Suprapubic skin (tissue), 4 donors: ENCODE measurements around the gene LMBR1. TPM values are rescaled to one million over a fixed set of nuclear protein-coding genes. Genes with fewer than 3 reads are reported as not detected.

Experiments used
- DNase-seq, 2 donors: peaks; one replicate each; pipeline ENCODE4 v3.0.0-alpha.2; 2019; ENCODE audit warnings: low spot score in 2 of 2
- H3K27ac ChIP-seq: fragments of 200-600 bp; sonication (generic); one replicate; pipeline ENCODE4 v1.5.1; 2019
- H3K27me3 ChIP-seq: fragments of 200-600 bp; sonication (generic); one replicate; pipeline ENCODE4 v1.5.1; 2019
- H3K36me3 ChIP-seq: fragments of 200-600 bp; sonication (generic); one replicate; pipeline ENCODE4 v1.5.1; 2019
- H3K4me1 ChIP-seq: fragments of 200-600 bp; sonication (generic); one replicate; pipeline ENCODE4 v1.5.1; 2019
- H3K4me3 ChIP-seq: fragments of 200-600 bp; sonication (generic); one replicate; pipeline ENCODE4 v1.5.1; 2019; ENCODE audit warnings: mild to moderate bottlenecking
- H3K9me3 ChIP-seq: fragments of 200-600 bp; sonication (generic); one replicate; pipeline ENCODE4 v1.5.1; 2019
- EP300 ChIP-seq: sonication (generic); formaldehyde crosslinking; IDR thresholded peaks from one replicate; pipeline ENCODE4 v1.6.1; 2017; ENCODE audit warnings: antibody characterized with exemption
- POLR2A ChIP-seq, 2 donors: fragments of 450-650 bp; IDR thresholded peaks; one replicate each; pipeline ENCODE4 v1.6.1; 2017; ENCODE audit warnings: antibody characterized with exemption in 2 of 2, mild to moderate bottlenecking in 2 of 2, moderate library complexity in 2 of 2
- POLR2AphosphoS5 ChIP-seq, 3 donors: sonication (generic); formaldehyde crosslinking; IDR thresholded peaks; one replicate each; pipeline ENCODE4 v1.6.1; 2017; ENCODE audit warnings: antibody characterized with exemption in 3 of 3
- WGBS: methylation state at CpG from one replicate; pipeline ENCODE4 v1.1.5; 2018; 5-methylcytosine and 5-hydroxymethylcytosine counted together
- total RNA-seq, 4 donors: library from RNA; depleted of rRNA; stranded (reverse); fragments of >200 nt; gene quantifications; one replicate each; pipeline ENCODE4 v1.1.0, GENCODE V29; 2016
- TF ChIP-seq, protein P1 (sequence below), 2 donors: fragments of 200-600 bp in 1 of 2; fragments of 450-650 bp in 1 of 2; sonication (generic) in 1 of 2; IDR thresholded peaks; one replicate each; pipeline ENCODE4 v1.5.1; 2016 to 2019; ENCODE audit warnings: antibody characterized with exemption in 2 of 2, mild to moderate bottlenecking in 1 of 2, moderate library complexity in 1 of 2

The LMBR1 gene
- total RNA-seq, 4 donors from 2014 or later: 48.7 to 104 (median 59.1) TPM

DNA sequence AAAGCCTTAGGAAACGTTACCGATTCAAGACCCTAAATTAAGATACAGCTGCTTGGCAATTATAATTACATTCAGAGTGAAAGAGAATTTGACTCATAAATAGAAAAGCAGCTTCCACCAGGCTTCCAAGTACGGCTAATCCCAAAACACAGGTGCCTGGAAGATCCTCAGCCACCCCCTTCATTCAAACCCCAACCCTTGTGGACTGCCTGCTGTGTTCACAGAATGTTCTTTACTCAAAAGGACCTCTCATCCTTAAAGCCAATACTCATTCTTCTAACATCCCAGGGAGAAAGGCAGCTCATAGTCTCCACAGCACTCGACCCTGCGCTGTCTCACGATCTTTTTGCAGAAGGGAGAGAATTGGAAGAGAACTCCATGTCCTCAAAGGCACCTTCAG is 219.5 kb downstream of the LMBR1 start:
- TF ChIP-seq POLR2AphosphoS5 (IDR thresholded peaks at IDR 0.05) (no peak), POLR2A (IDR thresholded peaks at IDR 0.05) (no peak), EP300 (no peak)
- TF ChIP-seq, protein P1, sequence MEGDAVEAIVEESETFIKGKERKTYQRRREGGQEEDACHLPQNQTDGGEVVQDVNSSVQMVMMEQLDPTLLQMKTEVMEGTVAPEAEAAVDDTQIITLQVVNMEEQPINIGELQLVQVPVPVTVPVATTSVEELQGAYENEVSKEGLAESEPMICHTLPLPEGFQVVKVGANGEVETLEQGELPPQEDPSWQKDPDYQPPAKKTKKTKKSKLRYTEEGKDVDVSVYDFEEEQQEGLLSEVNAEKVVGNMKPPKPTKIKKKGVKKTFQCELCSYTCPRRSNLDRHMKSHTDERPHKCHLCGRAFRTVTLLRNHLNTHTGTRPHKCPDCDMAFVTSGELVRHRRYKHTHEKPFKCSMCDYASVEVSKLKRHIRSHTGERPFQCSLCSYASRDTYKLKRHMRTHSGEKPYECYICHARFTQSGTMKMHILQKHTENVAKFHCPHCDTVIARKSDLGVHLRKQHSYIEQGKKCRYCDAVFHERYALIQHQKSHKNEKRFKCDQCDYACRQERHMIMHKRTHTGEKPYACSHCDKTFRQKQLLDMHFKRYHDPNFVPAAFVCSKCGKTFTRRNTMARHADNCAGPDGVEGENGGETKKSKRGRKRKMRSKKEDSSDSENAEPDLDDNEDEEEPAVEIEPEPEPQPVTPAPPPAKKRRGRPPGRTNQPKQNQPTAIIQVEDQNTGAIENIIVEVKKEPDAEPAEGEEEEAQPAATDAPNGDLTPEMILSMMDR (IDR thresholded peaks at IDR 0.05): no peak
- DNase-seq: no peak
- H3K9me3 ChIP-seq: no peaks in the 10 kb centered on the region
- peaks cover 53% of the 10 kb centered on the region for H3K36me3 ChIP-seq
- no peak overlapping the region for H3K4me3 ChIP-seq
- no peaks in the 10 kb centered on the region for H3K27me3 ChIP-seq
- WGBS: 94% methylated on average over 6 of the region's 6 CpGs
- no peaks in the 10 kb centered on the region for H3K4me1 ChIP-seq
- H3K27ac ChIP-seq: no peak overlapping the region

DNA sequence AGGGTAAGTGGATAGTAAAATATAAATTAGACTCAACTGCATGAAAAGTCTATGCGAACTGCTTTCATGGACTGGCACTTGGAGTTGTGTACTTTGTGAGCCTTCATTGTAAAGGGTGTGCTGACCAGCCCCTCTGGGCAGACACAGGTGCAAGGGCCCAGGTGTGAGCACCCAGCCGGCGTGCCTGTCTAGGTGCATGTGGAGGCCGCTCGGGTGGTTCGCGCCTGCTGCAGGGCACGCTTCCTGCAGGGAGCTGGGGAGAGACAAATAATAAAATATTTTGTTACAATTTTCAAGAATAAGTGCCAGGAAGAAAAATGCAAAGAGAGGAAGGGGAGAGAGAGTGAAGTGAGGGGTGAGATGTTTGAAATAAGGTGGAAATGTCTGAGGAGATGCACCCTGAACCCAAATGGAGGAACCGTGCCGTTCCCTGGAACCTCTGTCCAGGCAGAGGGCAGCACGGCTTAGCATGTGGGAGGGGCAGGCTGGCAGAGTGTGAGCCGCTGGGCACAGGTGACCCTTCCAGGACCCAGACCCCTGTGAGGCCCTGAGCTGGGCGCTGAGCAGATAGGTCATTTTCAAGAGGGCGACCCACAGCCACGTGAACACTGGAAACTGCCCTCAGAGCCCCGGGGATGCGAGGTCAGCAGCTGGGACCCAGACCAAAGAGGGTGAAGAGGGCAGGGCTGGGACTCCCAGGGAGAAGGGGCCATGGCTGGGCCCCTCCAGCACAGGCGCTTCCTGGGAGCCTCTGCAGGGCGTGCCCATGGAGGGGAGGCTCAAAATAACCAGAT is 223.8 kb downstream of the LMBR1 start:
- no peak overlapping the region for H3K4me3 ChIP-seq
- TF ChIP-seq POLR2AphosphoS5 (IDR thresholded peaks at IDR 0.05): no peak
- TF ChIP-seq POLR2A (IDR thresholded peaks at IDR 0.05): no peak
- TF ChIP-seq EP300: no peak
- TF ChIP-seq, protein P1 (IDR thresholded peaks at IDR 0.05): no peak
- no peaks in the 10 kb centered on the region for H3K27me3 ChIP-seq
- H3K27ac ChIP-seq: no peak overlapping the region
- no peaks in the 10 kb centered on the region for H3K4me1 ChIP-seq
- H3K36me3 ChIP-seq: peaks cover 18% of the 10 kb centered on the region
- H3K9me3 ChIP-seq: no peaks in the 10 kb centered on the region
- 94% methylated on average over 19 of the region's 19 CpGs for WGBS
- no peak for DNase-seq

DNA sequence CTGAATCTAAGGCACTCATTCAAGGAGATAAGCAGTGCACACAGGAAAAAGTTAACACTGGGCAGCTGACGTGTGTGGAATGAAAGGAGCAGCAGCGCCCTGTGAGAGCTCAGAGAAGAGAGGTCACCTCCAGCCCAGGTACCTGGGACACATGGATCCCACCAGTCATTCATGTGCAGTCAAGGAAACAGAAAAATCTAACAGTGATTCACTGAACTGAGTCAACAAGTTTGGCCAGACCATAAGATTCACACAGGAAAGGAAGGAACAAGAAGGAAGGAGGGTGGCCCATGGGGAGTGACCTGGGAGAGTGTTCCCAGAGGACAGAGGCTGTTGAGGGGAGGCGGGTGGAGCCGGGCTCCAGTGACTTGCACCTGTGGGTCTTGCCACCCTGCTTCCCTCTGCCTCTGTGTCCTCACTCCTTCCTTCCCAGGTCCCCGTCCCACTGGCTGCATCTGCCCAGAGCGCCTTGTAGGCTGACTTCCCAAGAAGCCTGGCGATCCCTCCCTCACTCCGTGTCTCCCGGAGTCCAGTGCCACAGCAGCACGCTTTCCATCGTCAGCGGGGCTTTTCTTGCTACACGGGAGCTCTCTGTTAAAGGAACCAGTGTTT is 224.7 kb downstream of the LMBR1 start:
- DNase-seq: no peak
- H3K4me3 ChIP-seq: no peak overlapping the region
- H3K27ac ChIP-seq: no peak overlapping the region
- H3K27me3 ChIP-seq: no peaks in the 10 kb centered on the region
- H3K36me3 ChIP-seq: peaks cover 18% of the 10 kb centered on the region
- TF ChIP-seq, protein P1 (IDR thresholded peaks at IDR 0.05): no peak
- no peak for TF ChIP-seq POLR2AphosphoS5 (IDR thresholded peaks at IDR 0.05)
- TF ChIP-seq EP300: no peak
- no peak for TF ChIP-seq POLR2A (IDR thresholded peaks at IDR 0.05)
- WGBS: 93% methylated on average over 13 of the region's 13 CpGs
- H3K4me1 ChIP-seq: no peaks in the 10 kb centered on the region
- H3K9me3 ChIP-seq: no peaks in the 10 kb centered on the region

DNA sequence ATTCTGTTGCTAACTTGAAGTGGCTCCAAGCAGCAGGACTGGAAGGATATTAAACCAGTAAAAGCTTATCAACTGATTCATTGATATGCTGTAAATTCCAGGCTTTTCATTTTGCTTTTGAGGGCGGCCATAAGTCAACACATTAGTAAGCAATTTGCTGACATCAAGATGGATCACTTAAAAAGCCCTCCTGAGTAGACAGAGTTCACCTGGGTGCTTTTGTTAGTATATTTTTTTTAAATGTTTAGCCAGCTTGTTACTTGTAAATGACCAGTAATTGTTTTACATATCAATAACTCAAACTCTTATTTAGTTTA is 225.9 kb downstream of the LMBR1 start:
- no peak overlapping the region for H3K4me3 ChIP-seq
- peaks cover 10% of the 10 kb centered on the region for H3K36me3 ChIP-seq
- no peaks in the 10 kb centered on the region for H3K9me3 ChIP-seq
- H3K27me3 ChIP-seq: no peaks in the 10 kb centered on the region
- 87% methylated on average over 1 of the region's 1 CpG for WGBS
- no peak for DNase-seq
- no peak overlapping the region for H3K27ac ChIP-seq
- no peak for TF ChIP-seq POLR2AphosphoS5 (IDR thresholded peaks at IDR 0.05)
- no peak for TF ChIP-seq POLR2A (IDR thresholded peaks at IDR 0.05)
- TF ChIP-seq EP300: no peak
- TF ChIP-seq, protein P1 (IDR thresholded peaks at IDR 0.05): no peak
- no peaks in the 10 kb centered on the region for H3K4me1 ChIP-seq

DNA sequence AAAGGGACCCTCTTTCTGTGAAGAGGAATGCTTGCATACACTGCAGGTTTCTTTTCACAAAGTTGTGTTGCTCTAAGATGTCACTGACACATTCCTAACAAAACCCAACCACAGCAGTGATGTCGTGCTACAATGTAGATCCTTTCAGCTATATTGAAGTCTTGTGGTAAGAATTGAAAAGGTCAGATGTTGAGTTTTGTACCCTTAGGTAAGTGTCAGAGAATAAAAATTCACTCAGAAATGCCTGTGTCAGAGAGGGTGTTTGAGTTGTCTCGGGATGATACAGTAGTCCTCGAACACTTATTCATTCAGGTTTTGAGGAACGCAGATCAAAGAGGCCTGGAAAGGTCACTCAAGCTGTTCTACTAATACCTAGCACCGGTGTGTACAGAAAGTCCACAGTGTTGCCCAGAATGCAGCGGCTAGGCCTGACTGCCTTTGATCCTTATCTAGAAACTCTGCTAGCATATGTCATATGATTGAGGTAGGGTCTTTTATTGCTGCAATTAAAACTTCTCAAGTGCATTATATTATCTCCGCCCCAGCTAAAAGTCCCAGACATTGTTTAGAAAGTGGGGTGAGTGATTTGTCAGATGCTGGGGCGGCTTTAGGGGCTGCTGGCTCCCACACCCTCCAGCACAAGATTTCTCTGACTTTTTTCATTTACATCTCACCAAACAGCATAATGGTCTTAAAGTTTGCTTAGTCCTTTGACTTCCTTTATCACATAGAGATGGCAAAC is 226.4 kb downstream of the LMBR1 start:
- DNase-seq: no peak
- Histone ChIP-seq H3K27me3 (no peaks in the 10 kb centered on the region), H3K36me3 (peaks cover 10% of the 10 kb centered on the region), H3K27ac (no peak overlapping the region), H3K4me3 (no peak overlapping the region), H3K4me1 (no peaks in the 10 kb centered on the region), H3K9me3 (no peaks in the 10 kb centered on the region)
- TF ChIP-seq, protein P1 (IDR thresholded peaks at IDR 0.05): no peak
- TF ChIP-seq EP300: no peak
- TF ChIP-seq POLR2A (IDR thresholded peaks at IDR 0.05): no peak
- TF ChIP-seq POLR2AphosphoS5 (IDR thresholded peaks at IDR 0.05): no peak
- 78% methylated on average over 8 of the region's 8 CpGs for WGBS
